MM.1S (cell line): ENCODE measurements around the gene CD74.
"Not testable (repeated sequence)": the region's sequence is repeated elsewhere in the genome, so short reads cannot be mapped to it uniquely, and the experiment has no call there.

ENCODE experiments used
- DNase-seq: peaks from one replicate; pipeline ENCODE4 v3.0.0-alpha.2; 2015
- H2AFZ ChIP-seq: fragments of 300-600 bp; sonication (generic); 2 replicates; pipeline ENCODE4 v1.6.0; 2016; ENCODE audit warnings: antibody characterized with exemption, low read length
- H3F3A ChIP-seq: fragments of 300-600 bp; sonication (generic); 2 replicates; pipeline ENCODE4 v1.6.1; 2016; ENCODE audit warnings: mild to moderate bottlenecking, antibody characterized with exemption, low read length, moderate library complexity, mixed read lengths; ENCODE audit not compliant: insufficient read depth
- H3K27ac ChIP-seq: fragments of 300-600 bp; sonication (generic); 2 replicates; pipeline ENCODE4 v1.5.1; 2016; ENCODE audit warnings: mild to moderate bottlenecking, low read length
- H3K27me3 ChIP-seq: fragments of 300-600 bp; sonication (generic); replicated peaks from 2 replicates; pipeline ENCODE4 v1.6.0; 2016; ENCODE audit warnings: low read length; ENCODE audit not compliant: insufficient read depth
- H3K36me3 ChIP-seq: fragments of 300-600 bp; sonication (generic); replicated peaks from 2 replicates; pipeline ENCODE4 v1.6.1; 2016; ENCODE audit warnings: mild to moderate bottlenecking, low read length, mixed read lengths; ENCODE audit not compliant: insufficient read depth
- H3K4me1 ChIP-seq: fragments of 300-600 bp; sonication (generic); 2 replicates; pipeline ENCODE4 v1.6.1; 2016; ENCODE audit warnings: low read length, mixed read lengths
- H3K4me2 ChIP-seq: fragments of 300-600 bp; sonication (generic); 2 replicates; pipeline ENCODE4 v1.6.0; 2016; ENCODE audit warnings: low read depth, low read length
- H3K4me3 ChIP-seq: fragments of 300-600 bp; sonication (generic); 2 replicates; pipeline ENCODE4 v1.5.1; 2016; ENCODE audit warnings: low read length, mixed read lengths
- H3K79me2 ChIP-seq: fragments of 300-600 bp; sonication (generic); 2 replicates; pipeline ENCODE4 v1.6.1; 2016; ENCODE audit warnings: mixed run types, low read length, mixed read lengths
- H3K9ac ChIP-seq: fragments of 300-600 bp; sonication (generic); 2 replicates; pipeline ENCODE4 v1.6.1; 2016; ENCODE audit warnings: low read length, mixed read lengths
- H3K9me2 ChIP-seq: fragments of 300-600 bp; sonication (generic); replicated peaks from 2 replicates; pipeline ENCODE4 v1.6.1; 2016; ENCODE audit warnings: mild to moderate bottlenecking, low read length, mixed read lengths; ENCODE audit not compliant: insufficient read depth
- H3K9me3 ChIP-seq: fragments of 300-600 bp; sonication (generic); replicated peaks from 2 replicates; pipeline ENCODE4 v1.6.1; 2016; ENCODE audit warnings: mild to moderate bottlenecking, low read length, mixed read lengths; ENCODE audit not compliant: insufficient read depth
- H4K20me1 ChIP-seq: fragments of 300-600 bp; sonication (generic); 2 replicates; pipeline ENCODE4 v1.6.1; 2016; ENCODE audit warnings: mild to moderate bottlenecking, low read length, moderate library complexity, mixed read lengths; ENCODE audit not compliant: insufficient read depth
- CTCF ChIP-seq: fragments of 300-600 bp; sonication (generic); IDR thresholded peaks from 2 replicates; pipeline ENCODE4 v1.5.1; 2016; ENCODE audit warnings: antibody characterized with exemption, low read length, mixed read lengths
- EZH2 ChIP-seq: fragments of 300-600 bp; sonication (generic); optimal IDR thresholded peaks from 2 replicates; pipeline ENCODE3; 2017; ENCODE audit warnings: low read depth, mild to moderate bottlenecking, antibody characterized with exemption, low read length, mixed read lengths
- EZH2phosphoT487 ChIP-seq: fragments of 300-600 bp; sonication (generic); IDR thresholded peaks from 2 replicates; pipeline ENCODE4 v1.6.1; 2018; ENCODE audit warnings: antibody characterized with exemption, low read length

Gene CD74

GRCh38 chr5:150419630-150420270 is 7.0 kb upstream of the CD74 start:
- no peak overlapping the region for H3K4me2 ChIP-seq
- H3K4me1 ChIP-seq: no peaks in the 10 kb centered on the region
- no peaks in the 10 kb centered on the region for H3K36me3 ChIP-seq
- H4K20me1 ChIP-seq: no peaks in the 10 kb centered on the region
- DNase-seq: no peak
- H3K9me3 ChIP-seq: no peaks in the 10 kb centered on the region
- no peak overlapping the region for H3K9ac ChIP-seq
- H3K27me3 ChIP-seq: no peaks in the 10 kb centered on the region
- TF ChIP-seq EZH2 (no peak), EZH2phosphoT487 (no peak), CTCF (no peak)
- H3K4me3 ChIP-seq: no peak overlapping the region
- H3F3A ChIP-seq: no peaks in the 10 kb centered on the region
- no peak overlapping the region for H3K27ac ChIP-seq
- no peaks in the 10 kb centered on the region for H3K9me2 ChIP-seq
- H2AFZ ChIP-seq: no peak overlapping the region
- no peaks in the 10 kb centered on the region for H3K79me2 ChIP-seq

- peaks cover 20% of the 10 kb centered on the region for H3K4me1 ChIP-seq
- H3K27ac ChIP-seq: peak overlapping the region; percentile 93; the same call in 1 of the 2 replicates
- not testable (repeated sequence) for H3K9me2 ChIP-seq, H3K27me3 ChIP-seq, H3K4me2 ChIP-seq, H4K20me1 ChIP-seq, H3K9me3 ChIP-seq, H2AFZ ChIP-seq, H3K36me3 ChIP-seq, H3K4me3 ChIP-seq, DNase-seq
- peak overlapping the region; percentile 48; the same call in 1 of the 2 replicates for H3K9ac ChIP-seq
- H3F3A ChIP-seq: peaks cover 21% of the 10 kb centered on the region
- H3K79me2 ChIP-seq: peaks cover 35% of the 10 kb centered on the region
Observed at GRCh38 chr5:150413902-150414790, 1.4 kb upstream of the CD74 start.

- Histone ChIP-seq H3K9me2 (no peaks in the 10 kb centered on the region), H4K20me1 (no peaks in the 10 kb centered on the region), H3K27ac (peak overlapping the region; percentile 93), H3K27me3 (no peaks in the 10 kb centered on the region), H3K4me2 (peak overlapping the region; percentile 34), H3K4me3 (no peak overlapping the region; the same call in 1 of the 2 replicates), H3K9ac (peak overlapping the region; percentile 48), H3K4me1 (peaks cover 20% of the 10 kb centered on the region), H2AFZ (peak overlapping the region; percentile 48), H3F3A (peaks cover 21% of the 10 kb centered on the region), H3K79me2 (peaks cover 43% of the 10 kb centered on the region), H3K9me3 (no peaks in the 10 kb centered on the region), H3K36me3 (no peaks in the 10 kb centered on the region; the same call in 1 of the 2 replicates)
- DNase-seq: no peak
- TF ChIP-seq CTCF (no peak), EZH2 (no peak), EZH2phosphoT487 (no peak)
Observed at GRCh38 chr5:150413176-150413901, 629 bp upstream of the CD74 start.
